Neural cell (in vitro differentiated cells): ENCODE measurements around the gene BRSK2.

ENCODE experiments used
- CTCF ChIP-seq: fragments of 450-650 bp; IDR thresholded peaks from 2 replicates; pipeline ENCODE4 v1.5.1; 2014; ENCODE audit warnings: antibody characterized with exemption, mild to moderate bottlenecking, moderate library complexity; ENCODE audit not compliant: poor library complexity, severe bottlenecking
- EZH2 ChIP-seq: fragments of 200-600, 300-800 bp; shearing (Covaris generic), sonication (generic); IDR thresholded peaks from 2 replicates; pipeline ENCODE4 v1.6.1; 2014; ENCODE audit warnings: antibody characterized with exemption, low read length, borderline replicate concordance, mild to moderate bottlenecking; ENCODE audit not compliant: insufficient read depth, poor library complexity, severe bottlenecking
- POLR2AphosphoS5 ChIP-seq: IDR thresholded peaks from 2 replicates; pipeline ENCODE4 v1.6.1; 2012
- RAD21 ChIP-seq: fragments of 450-650 bp; conservative IDR thresholded peaks from 2 replicates; pipeline ENCODE4 v1.6.1; 2014; ENCODE audit warnings: antibody characterized with exemption, mild to moderate bottlenecking, moderate library complexity
- REST ChIP-seq: IDR thresholded peaks from 2 replicates; pipeline ENCODE4 v1.6.1; 2012; ENCODE audit warnings: borderline replicate concordance
- TAF1 ChIP-seq: IDR thresholded peaks from 2 replicates; pipeline ENCODE4 v1.6.1; 2012; ENCODE audit warnings: low read depth

GRCh38 chr11:1369371-1370005, 20.2 kb upstream of the BRSK2 start:
- TF ChIP-seq CTCF, result no peak
- no peak for TF ChIP-seq RAD21
- TF ChIP-seq TAF1, result no peak
- TF ChIP-seq POLR2AphosphoS5, result no peak
- TF ChIP-seq REST, result no peak
- no peak for TF ChIP-seq EZH2
